ENCODE data around the gene ZSCAN25.

The ZSCAN25 gene

DNA sequence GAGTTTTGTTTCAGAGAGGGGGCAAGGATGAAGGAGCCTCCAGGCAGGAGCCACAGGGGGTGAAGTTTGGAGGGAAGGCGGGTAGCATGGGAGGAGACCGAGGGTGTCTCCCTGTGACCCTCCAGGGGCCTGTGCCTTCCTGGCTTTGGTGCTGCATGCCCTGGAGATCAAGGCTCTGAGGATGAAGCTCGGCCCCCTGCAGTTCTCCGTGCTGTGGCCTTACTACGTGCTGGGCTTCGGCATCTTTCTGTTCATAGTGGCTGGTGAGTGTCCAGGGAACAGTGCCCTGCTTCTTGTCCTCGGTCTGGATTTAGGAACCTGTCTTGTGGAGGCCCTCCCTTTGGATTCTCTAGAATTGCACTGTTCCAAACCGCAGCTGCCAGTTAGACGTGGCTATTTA, 9.2 kb upstream of the ZSCAN25 start:
- Histone ChIP-seq H3K4me1 (no peaks in the 10 kb centered on the region), H3K27ac (no peak overlapping the region), H3K4me3 (no peak overlapping the region), H3K36me3 (no peaks in the 10 kb centered on the region), H3K9me3 (no peaks in the 10 kb centered on the region), H3K27me3 (no peaks in the 10 kb centered on the region)
- intact Hi-C loops (cut with DNase I; ENCODE audit: low total_unique reads): no loop called here
- TF ChIP-seq, protein P1, sequence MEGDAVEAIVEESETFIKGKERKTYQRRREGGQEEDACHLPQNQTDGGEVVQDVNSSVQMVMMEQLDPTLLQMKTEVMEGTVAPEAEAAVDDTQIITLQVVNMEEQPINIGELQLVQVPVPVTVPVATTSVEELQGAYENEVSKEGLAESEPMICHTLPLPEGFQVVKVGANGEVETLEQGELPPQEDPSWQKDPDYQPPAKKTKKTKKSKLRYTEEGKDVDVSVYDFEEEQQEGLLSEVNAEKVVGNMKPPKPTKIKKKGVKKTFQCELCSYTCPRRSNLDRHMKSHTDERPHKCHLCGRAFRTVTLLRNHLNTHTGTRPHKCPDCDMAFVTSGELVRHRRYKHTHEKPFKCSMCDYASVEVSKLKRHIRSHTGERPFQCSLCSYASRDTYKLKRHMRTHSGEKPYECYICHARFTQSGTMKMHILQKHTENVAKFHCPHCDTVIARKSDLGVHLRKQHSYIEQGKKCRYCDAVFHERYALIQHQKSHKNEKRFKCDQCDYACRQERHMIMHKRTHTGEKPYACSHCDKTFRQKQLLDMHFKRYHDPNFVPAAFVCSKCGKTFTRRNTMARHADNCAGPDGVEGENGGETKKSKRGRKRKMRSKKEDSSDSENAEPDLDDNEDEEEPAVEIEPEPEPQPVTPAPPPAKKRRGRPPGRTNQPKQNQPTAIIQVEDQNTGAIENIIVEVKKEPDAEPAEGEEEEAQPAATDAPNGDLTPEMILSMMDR (IDR thresholded peaks at IDR 0.05): no peak
- DNase-seq: no peak

GRCh38 chr7:99614495-99614894, 2.3 kb upstream of the ZSCAN25 start:
- H3K9me3 ChIP-seq: no peaks in the 10 kb centered on the region
- peaks cover 9 to 12% (median 10%) of the 10 kb centered on the region in 3 donors for H3K36me3 ChIP-seq
- no peaks in the 10 kb centered on the region for H3K27me3 ChIP-seq
- no peak overlapping the region for H3K4me3 ChIP-seq
- no peak for DNase-seq
- intact Hi-C loops (cut with DNase I; ENCODE audit: low total_unique reads): no loop called here
- no peak overlapping the region for H3K27ac ChIP-seq
- TF ChIP-seq, protein P1 (IDR thresholded peaks at IDR 0.05): no peak
- peaks cover 0 to 16% (median 13%) of the 10 kb centered on the region in 4 donors for H3K4me1 ChIP-seq

- intact Hi-C loops (cut with DNase I; ENCODE audit: low total_unique reads): no loop called here
- Histone ChIP-seq H3K9me3 (no peaks in the 10 kb centered on the region), H3K36me3 (peaks cover 24 to 26% (median 25%) of the 10 kb centered on the region in 3 donors), H3K27ac (peak overlapping the region; percentile 77 to 85), H3K4me3 (peak overlapping the region; percentile 71 to 93), H3K4me1 (peaks cover 0 to 16% (median 13%) of the 10 kb centered on the region in 4 donors), H3K27me3 (no peaks in the 10 kb centered on the region)
- DNase-seq: peak in 1 of 2 donors; percentile 28
- TF ChIP-seq, protein P1 (IDR thresholded peaks at IDR 0.05): no peak
These were observed 772 bp upstream of the ZSCAN25 start for GRCh38 chr7:99615989-99616358.

GRCh38 chr7:99617192-99617781, 541 bp downstream of the ZSCAN25 start:
- intact Hi-C loops (cut with DNase I; ENCODE audit: low total_unique reads): no loop called here
- peaks cover 0 to 16% (median 13%) of the 10 kb centered on the region in 4 donors for H3K4me1 ChIP-seq

GRCh38 chr7:99618726-99619125, 2.0 kb downstream of the ZSCAN25 start:
- Histone ChIP-seq H3K4me1 (peaks cover 0 to 16% (median 13%) of the 10 kb centered on the region in 4 donors), H3K9me3 (no peaks in the 10 kb centered on the region), H3K36me3 (peaks cover 51 to 54% (median 52%) of the 10 kb centered on the region in 3 donors), H3K27me3 (no peaks in the 10 kb centered on the region), H3K27ac (no peak overlapping the region), H3K4me3 (no peak overlapping the region)
- intact Hi-C loops (cut with DNase I; ENCODE audit: low total_unique reads): no loop called here
- peak in 1 of 2 donors; percentile 20 for DNase-seq
- TF ChIP-seq, protein P1 (IDR thresholded peaks at IDR 0.05): no peak

More at GRCh38 chr7:99617192-99617781, 541 bp downstream of the ZSCAN25 start:
- DNase-seq: no peak
- Histone ChIP-seq H3K27ac (peak overlapping the region; percentile 77 to 85), H3K27me3 (no peaks in the 10 kb centered on the region), H3K9me3 (no peaks in the 10 kb centered on the region), H3K4me3 (peak overlapping the region; percentile 71 to 93), H3K36me3 (peaks cover 36 to 39% (median 38%) of the 10 kb centered on the region in 3 donors)
- TF ChIP-seq, protein P1 (IDR thresholded peaks at IDR 0.05): no peak
